Ishikawa (cell line): Measurements from ENCODE around the gene ITGA11.

Experiments used
- CEBPB ChIP-seq: IDR thresholded peaks from 2 replicates; pipeline ENCODE4 v1.6.1; 2012
- CREB1 ChIP-seq: IDR thresholded peaks from 2 replicates; pipeline ENCODE4 v1.6.1; 2012; ENCODE audit warnings: low read depth
- EGR1 ChIP-seq: IDR thresholded peaks from 2 replicates; pipeline ENCODE4 v1.6.1; 2012
- EP300 ChIP-seq: IDR thresholded peaks from 2 replicates; pipeline ENCODE4 v1.6.1; 2012; ENCODE audit warnings: borderline replicate concordance
- FOXM1 ChIP-seq: IDR thresholded peaks from 2 replicates; pipeline ENCODE4 v1.6.1; 2012; ENCODE audit warnings: low read depth, borderline replicate concordance
- MAX ChIP-seq: IDR thresholded peaks from 2 replicates; pipeline ENCODE4 v1.6.1; 2012
- NFIC ChIP-seq: IDR thresholded peaks from 2 replicates; pipeline ENCODE4 v1.6.1; 2012
- RAD21 ChIP-seq: IDR thresholded peaks from 2 replicates; pipeline ENCODE4 v1.6.1; 2012; ENCODE audit warnings: low read depth
- REST ChIP-seq: IDR thresholded peaks from 2 replicates; pipeline ENCODE4 v1.6.1; 2012; ENCODE audit warnings: low read depth, mild to moderate bottlenecking
- TAF1 ChIP-seq: IDR thresholded peaks from 2 replicates; pipeline ENCODE4 v1.6.1; 2012; ENCODE audit warnings: low read depth, mild to moderate bottlenecking
- TCF12 ChIP-seq: IDR thresholded peaks from 2 replicates; pipeline ENCODE4 v1.6.1; 2012; ENCODE audit warnings: low read depth
- TEAD4 ChIP-seq: IDR thresholded peaks from 2 replicates; pipeline ENCODE4 v1.6.1; 2012
- USF1 ChIP-seq: IDR thresholded peaks from 2 replicates; pipeline ENCODE4 v1.6.1; 2012
- YY1 ChIP-seq: IDR thresholded peaks from 2 replicates; pipeline ENCODE4 v1.6.1; 2012; ENCODE audit warnings: low read depth
- ZBTB7A ChIP-seq: IDR thresholded peaks from 2 replicates; pipeline ENCODE4 v1.6.1; 2012; ENCODE audit warnings: low read depth

ITGA11 gene

GRCh38 chr15:68424754-68425390 is 7.1 kb downstream of the ITGA11 start:
- no peak for TF ChIP-seq ZBTB7A
- no peak for TF ChIP-seq MAX
- TF ChIP-seq CREB1: no peak
- TF ChIP-seq EGR1: no peak
- no peak for TF ChIP-seq RAD21
- no peak for TF ChIP-seq TEAD4
- TF ChIP-seq TCF12: no peak
- no peak for TF ChIP-seq FOXM1
- TF ChIP-seq YY1: no peak
- TF ChIP-seq USF1: no peak
- TF ChIP-seq NFIC: no peak

GRCh38 chr15:68423359-68424296 is 8.3 kb downstream of the ITGA11 start:
- TF ChIP-seq NFIC (no peak), EGR1 (no peak), YY1 (no peak), CEBPB (no peak), MAX (no peak), RAD21 (no peak), FOXM1 (no peak), TEAD4 (no peak), TCF12 (no peak), REST (no peak)

- TF ChIP-seq TAF1: no peak
- TF ChIP-seq CEBPB: no peak
- no peak for TF ChIP-seq CREB1
- no peak for TF ChIP-seq USF1
- no peak for TF ChIP-seq YY1
- TF ChIP-seq MAX: no peak
- TF ChIP-seq REST: no peak
These were observed 10.1 kb downstream of the ITGA11 start for GRCh38 chr15:68421798-68422402.

GRCh38 chr15:68421115-68421551 is 10.8 kb downstream of the ITGA11 start:
- TF ChIP-seq YY1 (no peak), TAF1 (no peak), MAX (no peak), EP300 (no peak), EGR1 (no peak), TEAD4 (no peak), NFIC (no peak), REST (no peak), FOXM1 (no peak), USF1 (no peak), CEBPB (no peak), CREB1 (no peak), ZBTB7A (no peak), RAD21 (no peak), TCF12 (no peak)
